Midbrain (tissue), 1 donor: ENCODE data around the gene PLEKHG3.
A peak's percentile ranks its signal among the peaks of the same experiment; 100 is the strongest.

Experiments
- DNase-seq: peaks from one replicate; lab custom pipeline; 2025; lab: John Stamatoyannopoulos, UW

The PLEKHG3 gene

DNA sequence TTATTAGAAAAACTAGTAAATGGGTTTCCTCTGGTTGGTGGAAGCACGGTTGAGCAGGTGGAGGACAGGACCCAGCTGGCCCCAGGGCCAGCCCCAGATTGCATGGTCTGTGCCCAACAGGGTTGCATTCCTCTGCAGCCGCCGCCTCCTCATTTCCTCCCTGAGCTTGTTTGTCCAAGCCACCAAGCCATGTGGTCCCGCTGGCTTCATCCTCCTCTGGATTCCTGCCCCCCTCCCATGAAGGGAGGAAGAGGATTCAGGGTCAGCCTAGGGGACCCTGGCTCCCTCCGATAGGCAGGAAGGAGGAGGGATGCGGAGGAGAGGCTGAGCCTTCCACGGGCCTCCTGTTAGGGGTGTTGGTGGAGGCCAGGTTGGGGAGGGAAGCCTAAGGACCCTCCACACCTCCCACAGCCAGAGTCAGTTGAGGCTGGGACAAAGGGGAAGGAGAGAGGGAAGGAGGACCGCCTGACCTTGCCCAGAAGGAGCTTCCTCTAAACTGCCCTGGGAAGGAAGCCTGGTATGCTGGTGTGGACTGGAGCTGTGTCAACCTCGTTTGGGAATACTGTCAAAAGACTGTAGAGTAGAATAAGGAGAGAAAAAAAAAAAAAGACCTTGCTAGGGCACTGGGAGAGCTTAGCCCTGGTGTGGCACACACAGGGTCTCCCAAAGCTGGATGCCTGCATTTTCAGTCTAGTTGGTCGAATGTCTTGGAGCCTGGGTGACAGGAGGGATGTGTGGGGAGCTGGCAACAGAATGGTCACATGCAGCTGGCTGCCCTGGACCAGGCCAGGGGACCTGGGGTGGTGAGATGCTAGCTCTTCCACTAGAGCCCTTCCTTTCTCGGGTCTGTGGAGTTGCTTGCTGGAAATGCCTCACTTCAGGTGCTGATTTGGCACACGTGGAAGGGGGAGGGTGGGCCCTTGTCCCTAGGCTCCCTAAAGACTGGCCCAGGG lies 42.4 kb downstream of the PLEKHG3 start:
- DNase-seq = peak; percentile 45

DNA sequence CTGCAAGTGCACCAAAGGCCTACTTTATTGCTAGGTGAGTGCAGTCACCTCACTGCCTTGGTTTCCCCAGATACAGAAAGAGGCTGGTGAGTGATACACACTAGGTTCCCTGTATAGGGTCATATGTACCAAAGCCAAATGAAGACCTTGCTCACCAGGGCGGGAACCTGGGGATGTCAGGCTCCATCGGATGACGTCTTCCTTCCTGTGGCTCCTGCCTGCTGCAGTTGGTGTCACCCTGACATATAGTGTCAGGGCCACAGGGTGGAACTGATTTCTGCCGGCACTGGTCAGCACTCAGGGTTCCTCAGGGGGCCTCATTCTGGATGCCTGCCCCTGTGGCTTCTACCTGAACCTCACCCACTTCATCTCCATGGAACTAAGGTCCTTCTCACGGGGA lies 43.1 kb downstream of the PLEKHG3 start:
- no peak for DNase-seq

DNA sequence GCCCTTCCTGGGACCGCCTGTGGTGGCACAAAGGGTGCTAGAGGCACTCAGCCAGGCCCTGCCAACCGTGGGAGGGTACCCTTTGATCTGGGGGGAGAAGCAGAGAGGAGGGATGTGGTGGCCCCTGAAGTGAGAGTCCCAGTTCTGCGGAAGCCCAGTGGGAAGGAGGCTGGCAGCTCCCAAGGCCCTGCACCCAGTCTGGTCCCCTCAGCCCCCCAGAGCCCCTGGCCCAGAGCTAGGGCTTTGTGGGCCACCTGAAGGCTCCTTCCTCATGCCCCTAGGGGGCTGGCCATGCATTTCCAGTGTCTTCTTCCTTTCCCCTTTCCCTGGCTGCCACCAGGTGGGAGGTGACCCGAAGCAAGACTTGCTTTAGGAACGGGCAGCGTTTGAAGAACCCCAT lies 44.3 kb downstream of the PLEKHG3 start:
- no peak for DNase-seq

DNA sequence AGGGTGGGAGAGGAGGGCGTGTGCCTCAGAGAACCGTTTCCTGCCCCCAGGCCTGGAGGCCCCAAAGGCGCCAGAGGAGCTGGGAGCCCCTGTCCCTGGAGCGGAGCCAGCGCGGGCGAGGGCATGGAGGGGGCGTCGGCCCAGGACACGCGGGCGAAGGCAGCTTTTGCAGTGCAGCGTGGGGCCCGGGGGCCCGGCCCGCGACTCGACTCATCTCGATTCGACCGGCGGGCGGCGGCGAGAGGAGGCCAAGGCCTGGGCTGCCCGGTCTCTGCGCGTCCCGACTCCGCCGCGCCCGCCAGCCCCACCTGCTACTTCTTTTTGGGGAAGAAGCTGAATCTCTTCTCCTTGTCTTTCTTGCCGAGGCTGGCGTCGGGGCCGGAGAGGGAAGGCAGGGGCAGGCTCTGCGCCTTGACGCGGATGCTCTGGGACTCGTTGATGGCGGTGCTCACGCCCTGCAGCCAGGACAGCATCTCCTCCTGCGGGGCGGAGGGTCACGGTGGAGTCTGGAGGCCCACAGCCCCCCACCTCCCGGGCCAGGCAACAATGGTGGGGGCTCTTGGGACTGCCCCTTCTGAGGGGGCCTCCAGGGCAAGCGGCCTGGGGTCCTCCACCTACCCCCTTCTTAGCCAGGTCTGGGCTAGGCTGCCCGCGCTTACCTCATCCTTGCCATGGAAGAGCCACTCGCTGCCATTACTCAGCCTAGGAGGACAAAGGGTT lies 44.9 kb downstream of the PLEKHG3 start:
- no peak for DNase-seq

DNA sequence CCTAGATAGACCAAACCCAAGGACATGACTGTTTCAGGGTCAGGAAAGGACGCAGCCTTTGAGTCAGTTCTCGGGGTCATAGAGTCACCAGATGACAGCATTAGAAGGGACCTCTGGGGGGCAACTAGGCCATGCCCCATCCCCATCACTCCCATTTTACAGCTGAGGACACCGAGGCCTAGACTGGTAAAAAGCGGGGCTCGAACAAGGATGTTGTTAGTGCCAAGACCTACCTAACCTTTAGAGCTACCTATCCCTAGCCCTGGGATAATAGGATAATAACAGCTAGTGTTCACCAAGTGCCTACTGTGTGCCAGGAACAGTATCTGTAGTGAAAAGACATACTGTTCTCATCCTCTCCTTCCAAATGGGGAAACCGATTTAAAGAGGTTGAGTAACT lies 48.7 kb downstream of the PLEKHG3 start:
- no peak for DNase-seq

DNA sequence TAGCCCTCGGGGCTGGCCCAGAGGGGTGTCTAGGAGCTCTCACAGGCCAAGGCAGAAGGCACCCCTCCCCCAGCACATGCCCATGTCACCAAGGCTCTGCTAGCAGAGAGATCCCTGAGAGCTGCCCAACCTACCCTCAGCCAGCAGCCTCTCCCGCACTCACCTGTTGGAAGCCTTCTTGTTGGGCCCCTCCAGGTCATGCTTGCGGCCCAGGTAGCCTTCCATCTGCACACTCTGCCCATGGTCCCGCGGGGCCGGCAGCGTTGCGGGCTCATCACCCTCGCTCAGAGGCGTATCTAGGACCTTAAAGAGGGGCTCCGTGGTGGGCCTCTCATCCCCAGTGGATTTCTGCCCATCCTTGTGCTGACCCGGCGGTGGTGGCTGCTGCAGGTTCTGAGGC lies 49.1 kb downstream of the PLEKHG3 start:
- DNase-seq = no peak

DNA sequence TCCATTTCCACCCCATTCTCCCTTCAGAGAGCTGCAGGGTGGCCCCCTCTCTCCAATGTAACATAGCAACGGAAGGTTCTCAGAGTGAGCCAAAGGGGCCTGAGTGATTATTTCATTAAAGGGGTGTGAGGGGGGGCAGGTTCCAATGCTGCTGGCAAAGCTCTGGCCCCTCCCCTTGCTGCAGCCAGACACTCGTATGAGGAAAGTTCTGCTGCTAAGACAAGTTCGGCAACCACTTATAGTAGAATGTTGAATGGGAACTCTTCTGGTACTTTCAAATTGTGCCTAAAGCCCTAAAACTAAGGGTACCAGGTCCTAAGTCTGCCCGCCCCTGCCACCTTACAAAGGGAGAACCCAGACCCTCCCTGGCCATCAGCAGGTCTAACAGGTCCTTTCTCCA lies 49.8 kb downstream of the PLEKHG3 start:
- no peak for DNase-seq

DNA sequence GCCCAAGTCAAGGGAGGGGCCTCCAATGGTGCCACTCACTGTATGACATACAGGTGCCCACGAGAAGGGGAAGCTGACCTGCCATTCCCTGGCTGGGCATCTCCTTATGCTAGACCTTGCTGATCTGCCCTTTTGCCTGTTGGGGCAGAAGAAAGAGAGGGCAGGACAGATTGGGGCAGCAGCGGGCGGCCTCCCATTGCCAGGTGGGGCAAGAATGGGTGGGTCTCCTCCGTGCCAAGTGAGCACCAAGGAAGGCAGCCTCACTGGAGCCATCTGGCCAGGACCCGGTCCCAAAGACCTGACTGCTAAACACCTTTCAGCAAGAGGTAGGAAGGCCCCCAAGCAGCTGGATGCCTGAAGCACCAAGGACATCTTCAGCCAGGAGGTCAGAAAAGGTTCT lies 50.5 kb downstream of the PLEKHG3 start:
- no peak for DNase-seq

DNA sequence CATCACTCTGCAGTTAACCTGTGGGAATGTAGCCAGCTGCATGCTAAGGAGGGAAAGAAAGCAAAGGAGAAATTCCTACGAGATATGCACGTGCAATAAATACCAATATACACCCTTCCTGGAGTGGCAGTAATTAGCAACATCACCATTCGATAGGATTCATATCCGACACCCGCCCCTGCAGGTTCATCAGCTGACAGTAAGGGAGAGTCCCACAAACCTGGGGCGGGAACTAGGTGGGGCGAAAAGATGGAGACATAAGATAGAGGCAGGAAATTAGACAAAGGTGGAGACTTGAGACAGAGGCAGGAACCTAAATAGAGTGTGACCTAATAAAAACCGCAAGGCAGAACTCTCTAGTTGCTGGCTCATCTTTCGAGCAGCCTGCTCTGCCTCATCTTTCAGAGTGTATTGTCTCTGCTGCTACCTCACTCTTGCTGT lies 51.6 kb downstream of the PLEKHG3 start:
- no peak for DNase-seq

DNA sequence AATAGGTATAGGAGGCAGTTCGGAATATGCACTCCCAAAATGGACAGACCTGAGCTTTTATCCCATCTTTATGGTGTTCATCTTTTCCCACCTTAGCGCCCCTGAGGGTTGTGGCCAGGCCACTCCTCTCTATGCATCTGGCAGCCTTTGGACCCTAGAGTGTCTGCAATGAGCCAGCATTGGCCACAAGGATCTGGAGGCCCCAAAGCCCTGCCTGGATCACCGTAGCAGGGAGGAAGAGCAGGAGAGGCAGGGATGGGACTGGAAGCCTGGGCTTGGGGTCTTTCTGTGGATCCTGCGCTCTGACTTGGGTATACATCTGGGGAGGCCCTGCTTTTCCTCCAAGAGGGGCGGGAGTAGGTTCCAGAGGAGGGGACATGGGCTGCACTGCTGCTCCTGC lies 52.5 kb downstream of the PLEKHG3 start:
- no peak for DNase-seq

DNA sequence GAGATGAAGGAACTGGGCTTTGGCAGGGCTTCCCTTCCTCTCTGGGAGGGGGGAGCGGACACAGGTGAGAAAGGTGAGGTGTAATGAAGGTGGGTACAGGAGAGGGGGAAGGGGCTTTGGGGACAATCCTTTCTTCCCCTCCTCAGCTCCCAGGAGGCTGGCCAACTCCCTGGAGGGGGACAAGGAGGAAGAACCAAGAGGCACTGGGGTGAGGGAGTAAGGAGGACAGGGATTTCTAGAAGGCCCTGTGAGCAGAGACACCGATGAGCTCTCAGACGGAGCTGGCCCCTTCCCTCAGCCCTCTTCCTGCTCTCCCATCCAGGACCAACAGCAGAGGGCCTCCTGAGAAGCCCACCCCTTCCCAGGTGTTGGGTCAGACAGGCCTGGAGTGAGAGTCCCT lies 53.4 kb downstream of the PLEKHG3 start:
- DNase-seq = no peak

DNA sequence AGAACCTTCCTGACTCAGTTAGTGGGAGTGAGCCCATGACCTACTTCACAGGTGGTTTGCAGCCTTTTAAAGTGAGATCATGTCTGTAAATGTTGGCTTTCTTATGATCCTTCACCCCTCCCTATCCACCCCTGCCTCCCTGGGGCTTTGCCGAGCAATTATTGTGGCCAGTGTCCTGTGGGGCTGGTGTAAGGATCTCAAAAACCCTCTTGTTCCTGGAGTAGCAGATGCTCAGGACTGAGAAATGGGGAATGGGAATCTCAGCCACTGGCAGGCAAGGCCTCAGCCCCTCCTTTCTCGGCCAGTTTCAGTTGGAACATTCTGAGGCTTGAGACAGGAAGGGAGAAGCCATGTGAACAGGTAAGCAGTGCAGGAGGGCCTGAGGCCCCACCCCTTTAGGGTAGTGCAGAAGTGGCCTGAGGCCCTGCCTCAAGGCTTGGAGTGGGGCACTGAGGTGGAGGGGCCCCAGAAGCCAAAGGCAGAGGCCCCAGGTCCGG lies 53.8 kb downstream of the PLEKHG3 start:
- no peak for DNase-seq

DNA sequence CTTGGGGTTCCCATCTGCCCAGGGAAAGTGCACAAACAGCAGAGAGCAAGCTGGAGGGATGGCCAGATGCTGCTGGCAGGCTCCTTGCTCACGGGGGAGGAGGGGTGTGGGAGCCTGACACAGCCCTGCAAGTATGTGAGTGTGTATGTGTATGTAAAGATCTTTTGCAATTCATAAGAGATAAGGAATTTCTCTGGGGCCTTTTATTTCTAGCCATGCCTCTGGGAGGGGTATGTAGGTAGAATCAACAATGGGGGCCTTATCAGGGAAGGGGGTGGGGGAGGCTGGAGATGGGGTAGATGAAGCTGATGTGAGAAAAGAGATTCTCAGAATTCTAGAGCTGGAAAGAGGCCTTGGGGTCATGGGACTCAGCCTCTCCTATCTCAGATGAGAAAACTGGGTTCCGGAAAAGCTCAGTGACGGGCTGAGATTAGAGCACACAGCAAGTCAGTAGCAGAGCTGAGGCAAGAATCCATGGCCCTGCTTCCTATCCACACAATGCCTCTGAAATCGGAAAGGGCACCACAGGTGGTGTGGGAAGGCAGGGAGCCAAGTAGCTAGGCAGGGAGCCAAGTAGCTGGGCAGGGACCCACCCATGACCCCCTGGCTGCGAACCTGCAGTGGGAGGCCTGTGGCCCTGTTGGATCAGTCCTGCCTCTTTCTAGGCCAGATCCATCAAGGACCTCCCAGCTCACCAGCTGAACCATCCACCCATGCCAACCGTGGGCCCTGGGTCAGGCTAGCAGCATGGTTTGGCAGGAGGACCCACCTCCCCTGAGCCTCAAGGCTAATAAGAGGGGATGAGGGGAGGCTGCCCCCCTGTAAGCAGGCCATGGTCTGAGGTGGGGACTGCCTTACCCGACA lies 54.7 kb downstream of the PLEKHG3 start:
- DNase-seq = no peak

DNA sequence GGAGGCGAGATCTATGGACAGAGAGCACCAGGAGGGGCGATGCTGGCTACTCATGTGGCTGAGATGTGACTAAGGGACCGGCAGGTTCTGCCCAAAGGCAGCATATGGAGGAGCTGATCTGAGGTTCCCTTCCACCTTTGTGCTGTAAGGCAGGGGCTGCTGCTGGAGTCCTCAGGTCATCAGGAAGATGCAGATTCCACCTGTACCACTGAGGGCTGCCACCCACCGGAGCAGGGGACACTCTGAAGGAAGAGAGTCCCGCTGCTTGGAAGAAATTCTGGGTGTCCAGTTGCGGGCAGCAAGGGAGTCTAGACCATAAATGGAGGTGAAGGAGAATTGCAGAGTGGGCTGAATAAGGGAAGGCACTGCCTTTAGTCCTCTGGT lies 55.3 kb downstream of the PLEKHG3 start:
- DNase-seq = no peak

DNA sequence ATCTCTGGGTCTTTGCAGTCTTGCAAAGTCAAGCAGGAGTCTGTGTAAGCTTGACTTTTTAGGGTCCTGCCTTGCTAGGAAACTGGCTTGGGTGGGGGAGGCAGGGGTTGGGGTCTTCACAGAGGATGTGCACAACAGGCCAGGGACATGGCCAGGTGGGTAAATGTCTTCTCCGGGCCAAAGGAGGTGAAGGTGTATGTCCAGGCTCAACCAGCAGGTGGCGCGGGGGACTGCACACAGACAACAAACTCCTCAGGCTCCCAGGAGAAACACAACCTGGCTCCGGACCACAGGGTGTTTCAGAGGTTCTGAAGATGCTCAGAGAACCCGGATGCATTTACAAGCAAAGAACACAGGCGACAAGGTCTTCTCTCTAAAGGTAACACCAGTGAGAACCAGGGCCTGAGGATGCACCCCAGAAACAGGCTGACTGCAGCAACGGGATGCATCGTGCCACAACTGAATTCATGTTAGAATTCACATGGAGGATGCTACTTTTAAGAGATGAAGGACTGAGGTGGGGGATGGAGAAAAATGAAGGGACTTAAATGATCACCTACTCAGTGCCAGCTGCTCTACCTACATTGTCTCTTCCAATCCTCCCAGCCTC lies 56.0 kb downstream of the PLEKHG3 start:
- DNase-seq = peak; percentile 2

DNA sequence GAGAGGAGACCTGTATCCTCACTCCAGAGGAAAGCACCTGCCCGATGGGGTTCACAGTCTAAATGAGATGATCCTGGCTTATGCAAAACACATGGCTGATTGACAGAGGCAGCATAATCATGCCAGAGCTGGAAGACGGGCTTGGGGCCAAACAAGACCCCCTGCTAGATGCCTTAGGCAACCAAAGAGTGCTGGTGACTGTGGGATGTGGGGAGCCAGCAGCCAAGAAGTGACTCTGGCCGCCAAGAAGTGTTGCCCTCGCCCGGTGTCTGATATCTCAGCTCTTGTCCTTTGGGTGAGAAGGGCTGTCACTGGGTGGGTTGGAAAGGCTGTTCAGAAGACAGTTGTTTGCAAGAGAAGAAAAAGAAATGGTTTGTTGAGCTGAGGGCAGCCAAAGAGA lies 56.7 kb downstream of the PLEKHG3 start:
- no peak for DNase-seq

DNA sequence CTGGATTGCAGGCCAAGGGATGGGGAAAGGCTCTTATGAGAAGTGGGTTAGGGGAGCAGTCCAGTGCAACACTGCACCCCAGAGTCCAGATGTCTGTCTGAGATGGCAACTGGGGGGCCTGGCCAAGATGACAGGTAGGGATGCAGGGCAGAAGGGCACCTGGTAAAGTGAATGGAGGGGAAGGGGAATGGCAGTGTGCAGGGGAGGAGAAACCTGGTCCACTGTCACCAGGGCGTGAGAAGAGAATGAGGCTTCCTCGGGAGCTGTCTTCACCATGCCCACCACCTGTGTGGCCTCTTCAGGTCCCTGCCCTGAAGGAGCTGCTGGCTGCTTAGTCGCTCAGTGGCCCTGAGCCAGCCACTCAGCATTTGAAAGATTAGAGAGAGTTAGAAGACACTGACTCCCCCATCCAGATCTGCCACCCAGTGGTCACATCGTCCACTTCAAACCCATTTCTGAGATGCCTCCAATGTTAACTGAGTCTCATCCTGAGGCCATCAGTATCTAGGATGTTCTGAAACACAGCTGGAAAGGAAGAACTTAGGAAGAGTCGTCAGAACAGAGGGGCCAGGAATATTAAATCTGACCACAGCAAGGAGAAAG lies 57.3 kb downstream of the PLEKHG3 start:
- no peak for DNase-seq

DNA sequence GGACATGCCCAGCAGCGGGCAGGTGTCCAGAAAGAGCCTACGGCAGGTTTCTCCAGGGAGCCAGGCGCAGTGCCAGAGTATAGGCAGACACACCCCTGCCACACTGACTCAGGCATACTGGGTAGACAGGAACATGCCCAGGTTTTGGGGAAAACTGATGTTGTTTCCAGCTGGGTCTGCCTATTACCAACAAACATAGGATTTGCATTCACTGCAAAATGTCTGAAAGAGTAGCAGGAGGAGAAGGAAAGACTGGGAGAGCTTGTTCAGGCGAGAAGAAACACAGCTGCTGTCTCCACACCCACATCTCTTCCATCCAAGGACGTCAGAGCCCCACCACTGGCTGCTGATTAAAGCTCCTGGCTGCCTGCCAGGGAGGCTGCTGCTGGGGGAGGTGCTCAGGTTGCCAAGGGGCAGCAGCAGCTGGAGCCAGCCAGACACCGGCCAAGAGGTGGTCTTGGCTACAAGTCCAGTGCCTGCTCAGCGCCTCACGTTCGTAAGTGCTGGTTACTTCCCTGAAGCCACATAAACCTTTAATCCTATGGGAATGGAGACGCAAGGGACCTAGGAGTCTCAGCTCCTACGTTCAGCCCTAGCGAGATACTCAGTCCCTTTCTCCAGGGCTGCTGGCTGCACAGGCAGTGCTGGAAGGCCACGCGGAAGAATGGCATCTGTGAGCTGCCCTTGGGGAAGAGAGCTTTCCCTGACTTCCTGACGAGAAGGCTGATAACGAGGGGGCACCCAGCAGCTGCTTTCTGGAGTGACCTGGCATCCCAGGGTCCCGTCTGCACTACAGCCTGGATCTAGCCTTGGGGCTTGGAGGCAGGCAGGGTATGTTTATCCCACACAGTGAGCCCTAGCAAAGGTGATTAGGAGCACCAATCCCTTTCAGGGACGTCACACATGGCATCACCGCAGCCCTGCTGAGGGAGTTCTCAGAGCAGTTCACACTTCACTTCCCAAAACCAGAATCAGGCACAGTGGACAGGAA lies 58.1 kb downstream of the PLEKHG3 start:
- DNase-seq = no peak

DNA sequence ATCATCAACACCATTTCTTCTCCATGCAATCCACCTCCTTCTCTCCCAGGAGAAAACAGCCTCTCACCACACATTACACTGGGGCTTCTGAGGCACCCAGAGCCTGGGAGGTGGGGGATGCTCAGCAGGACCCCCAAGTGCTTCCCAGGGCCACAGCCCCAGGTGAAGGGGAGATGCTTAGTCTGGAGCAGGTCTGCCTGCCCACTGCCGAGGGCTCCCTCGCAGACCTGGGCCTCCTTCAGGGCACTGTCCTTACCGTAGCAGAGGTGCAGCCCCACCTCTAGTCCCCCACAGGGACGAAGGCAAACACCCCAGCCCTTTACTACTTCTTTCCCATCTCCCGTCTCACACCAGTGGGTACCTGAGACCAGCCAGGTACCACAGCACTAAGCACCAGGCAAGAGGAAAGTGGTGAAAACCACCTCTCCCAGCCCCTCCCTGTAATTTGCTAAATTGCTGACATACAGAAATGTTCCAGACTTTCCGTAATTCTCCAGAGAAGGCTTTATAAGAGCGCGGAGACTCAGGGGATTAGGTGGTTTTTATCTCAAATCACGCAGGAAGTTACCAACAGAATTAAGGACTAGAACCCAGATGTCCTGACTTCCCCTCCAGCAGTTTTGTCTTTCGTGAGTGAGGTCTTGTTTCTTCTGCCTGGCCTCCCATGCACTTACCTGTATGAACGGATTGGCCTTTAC lies 59.0 kb downstream of the PLEKHG3 start:
- DNase-seq = no peak
